Ecto neural progenitor cell (in vitro differentiated cells): ENCODE measurements around the gene SEC22B.
"Not testable (repeated sequence)": the region's sequence is repeated elsewhere in the genome, so short reads cannot be mapped to it uniquely, and the experiment has no call there.

Experiments
- DNase-seq: peaks from one replicate; pipeline ENCODE4 v3.0.0-alpha.2; 2018; ENCODE audit warnings: low spot score

Gene SEC22B

GRCh38 chr1:120113134-120113533, 63.2 kb downstream of the SEC22B start:
- DNase-seq = not testable (repeated sequence)

GRCh38 chr1:120112212-120112611, 64.1 kb downstream of the SEC22B start:
- not testable (repeated sequence) for DNase-seq

- not testable (repeated sequence) for DNase-seq
Observed at GRCh38 chr1:120111771-120112170, 64.5 kb downstream of the SEC22B start.

DNA sequence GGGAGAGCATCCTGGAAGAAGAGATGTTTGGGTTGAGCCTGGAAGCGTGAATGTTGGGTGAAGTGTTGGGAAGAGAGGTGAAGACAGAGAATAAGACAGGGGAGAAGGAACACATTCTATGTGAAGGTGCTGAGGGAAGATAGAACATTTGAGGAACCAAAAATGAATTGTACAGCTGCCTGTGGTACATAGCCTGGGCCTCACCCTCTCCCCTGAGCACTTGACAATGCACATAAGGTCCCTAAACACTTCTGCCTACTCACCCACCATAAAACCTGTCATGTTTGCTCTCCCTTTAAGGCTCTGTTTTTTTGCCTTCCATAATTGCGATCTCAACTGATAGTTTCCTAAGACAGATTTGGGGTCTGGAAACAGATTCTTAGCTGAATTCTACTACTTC, 65.3 kb downstream of the SEC22B start:
- not testable (repeated sequence) for DNase-seq

DNA sequence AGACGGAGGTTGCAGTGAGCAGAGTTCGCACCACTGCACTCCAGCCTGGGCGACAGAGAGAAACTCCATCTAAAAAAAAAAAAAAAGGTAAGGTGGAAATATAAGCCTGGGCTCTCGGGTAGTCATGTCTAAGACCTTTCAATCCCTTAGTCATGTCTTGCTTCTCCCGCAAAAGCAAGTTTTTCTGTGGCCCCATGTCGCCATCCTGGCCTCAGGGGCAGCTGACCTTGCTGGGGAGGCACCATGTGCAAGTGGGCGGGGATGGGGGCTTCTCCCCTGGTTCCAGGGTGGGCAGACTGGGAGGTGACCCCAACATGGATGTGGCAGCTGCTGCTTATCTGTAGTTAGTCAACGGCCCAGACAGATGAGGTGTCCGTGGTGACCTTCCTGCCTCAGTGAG, 66.7 kb downstream of the SEC22B start:
- DNase-seq = not testable (repeated sequence)

- DNase-seq = not testable (repeated sequence)
Observed at GRCh38 chr1:120109180-120109579, 67.1 kb downstream of the SEC22B start.

DNA sequence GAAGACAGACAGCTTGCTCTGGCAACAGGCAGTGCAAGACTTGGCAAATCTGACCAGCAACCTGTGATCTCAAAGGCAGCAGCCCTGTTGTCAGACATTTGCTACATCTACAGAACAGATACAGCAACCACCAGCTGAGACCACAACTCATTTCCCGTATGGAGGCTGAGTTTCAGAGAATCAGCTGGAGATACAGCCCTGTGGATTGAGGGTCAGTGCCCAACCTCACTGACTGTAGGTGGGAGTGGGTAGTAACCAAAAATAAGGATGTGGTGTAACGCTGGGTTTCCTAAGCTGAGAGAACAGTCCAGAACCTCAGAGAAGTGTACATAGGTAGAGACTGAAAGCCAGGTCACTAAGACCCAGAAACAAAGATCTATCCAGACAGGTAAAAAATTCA, 71.0 kb downstream of the SEC22B start:
- DNase-seq = not testable (repeated sequence)

DNA sequence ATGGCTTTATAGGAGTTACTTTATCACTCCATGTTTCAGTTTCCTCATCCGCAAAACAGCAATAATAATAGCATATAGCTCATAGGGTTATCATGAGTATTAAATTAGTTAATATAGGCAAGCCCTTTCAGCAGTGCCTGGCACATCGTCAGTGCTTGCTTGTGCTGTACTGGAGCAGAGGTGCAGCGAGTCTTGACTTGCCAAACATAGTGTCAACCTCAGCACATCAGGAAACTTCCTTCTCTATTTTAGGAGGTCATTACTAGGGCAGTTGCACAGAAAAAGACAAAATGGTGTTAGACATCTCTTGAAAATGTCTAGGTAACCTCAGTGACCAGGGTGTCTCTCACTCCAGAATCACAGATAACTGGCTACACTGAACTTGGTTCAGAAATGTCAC, 72.6 kb downstream of the SEC22B start:
- DNase-seq = not testable (repeated sequence)

DNA sequence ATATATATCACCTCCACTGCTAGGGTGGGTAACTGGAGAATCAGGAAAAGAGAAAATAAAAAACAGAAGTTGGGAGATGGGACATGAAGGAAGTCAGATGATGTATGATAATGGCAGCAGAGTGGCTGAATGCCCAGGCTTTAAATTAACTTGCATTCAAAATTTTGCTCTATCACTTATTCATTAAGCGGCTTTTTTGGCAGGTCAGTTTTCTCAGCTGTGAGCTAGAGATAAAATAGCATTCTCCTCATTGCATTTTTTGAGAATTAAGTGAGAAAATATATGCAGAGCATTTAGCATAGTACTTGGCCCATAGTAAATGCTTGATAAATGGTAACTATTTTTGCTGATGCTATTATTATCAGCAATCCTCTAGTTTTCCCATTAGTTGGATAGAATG, 74.7 kb downstream of the SEC22B start:
- not testable (repeated sequence) for DNase-seq
